Hepatocyte (in vitro differentiated cells): ENCODE measurements around the gene SLC12A8.

Experiments
- CTCF ChIP-seq: fragments of 200-600 bp; sonication (generic); IDR thresholded peaks from 2 replicates; pipeline ENCODE4 v1.5.1; 2016; ENCODE audit warnings: antibody characterized with exemption, mild to moderate bottlenecking; ENCODE audit not compliant: poor library complexity
- EZH2 ChIP-seq: fragments of 200-600 bp; sonication (generic); IDR thresholded peaks from 2 replicates; pipeline ENCODE4 v1.6.1; 2016; ENCODE audit warnings: antibody characterized with exemption, mild to moderate bottlenecking, borderline replicate concordance
- EZH2phosphoT487 ChIP-seq: fragments of 200-600 bp; sonication (generic); IDR thresholded peaks from one replicate; pipeline ENCODE4 v1.6.1; 2018; ENCODE audit warnings: antibody characterized with exemption, mild to moderate bottlenecking, low read depth, moderate library complexity; ENCODE audit not compliant: unreplicated experiment, severe bottlenecking

GRCh38 chr3:125072749-125073389 is 139.7 kb downstream of the SLC12A8 start:
- TF ChIP-seq CTCF (no peak), EZH2 (no peak), EZH2phosphoT487 (no peak)
